Neutrophil (primary cell): ENCODE data around the gene LRMDA.

Experiments
- H3K27ac ChIP-seq: fragments of 200-600 bp; sonication (generic); 2 replicates; pipeline ENCODE4 v1.5.1; 2016; ENCODE audit warnings: mild to moderate bottlenecking, moderate library complexity
- H3K27me3 ChIP-seq: fragments of 200-600 bp; sonication (generic); 2 replicates; pipeline ENCODE4 v1.6.0; 2016; ENCODE audit warnings: mild to moderate bottlenecking
- H3K36me3 ChIP-seq: fragments of 200-600 bp; sonication (generic); 2 replicates; pipeline ENCODE4 v1.5.1; 2017
- H3K4me1 ChIP-seq, 2 experiments: fragments of 200-600 bp in 1 of 2; sonication (generic) in 1 of 2; 1 replicate in 1 of 2; 2 replicates in 1 of 2; pipeline versions ENCODE4 v1.5.1 to v1.6.1; 2013 to 2016; ENCODE audit warnings: low read depth in 1 of 2, low read length in 1 of 2, mild to moderate bottlenecking in 1 of 2, moderate library complexity in 1 of 2; ENCODE audit not compliant: control insufficient read depth in 1 of 2, insufficient read depth in 1 of 2
- H3K4me3 ChIP-seq, 2 experiments: fragments of 200-600 bp in 1 of 2; sonication (generic) in 1 of 2; 1 replicate in 1 of 2; 2 replicates in 1 of 2; pipeline ENCODE4 v1.5.1; 2013 to 2016; ENCODE audit warnings: low read depth in 1 of 2, low read length in 1 of 2, mild to moderate bottlenecking in 1 of 2, moderate library complexity in 1 of 2
- H3K9me3 ChIP-seq: fragments of 200-600 bp; sonication (generic); 2 replicates; pipeline ENCODE4 v1.5.1; 2016
- CTCF ChIP-seq: fragments of 200-600 bp; sonication (generic); IDR thresholded peaks from 2 replicates; pipeline ENCODE4 v1.5.1; 2016; ENCODE audit warnings: antibody characterized with exemption

LRMDA gene

GRCh38 chr10:76172020-76172419 is 740.6 kb downstream of the LRMDA start:
- H3K4me1 ChIP-seq: no peaks in the 10 kb centered on the region
- no peaks in the 10 kb centered on the region for H3K36me3 ChIP-seq
- no peak overlapping the region for H3K4me3 ChIP-seq
- H3K27me3 ChIP-seq: no peaks in the 10 kb centered on the region
- no peak overlapping the region for H3K27ac ChIP-seq
- TF ChIP-seq CTCF: no peak
- H3K9me3 ChIP-seq: no peaks in the 10 kb centered on the region

- H3K27ac ChIP-seq: no peak overlapping the region
Measured at GRCh38 chr10:76175533-76176165, 744.2 kb downstream of the LRMDA start.

GRCh38 chr10:76176166-76176550 is 744.7 kb downstream of the LRMDA start:
- Histone ChIP-seq H3K4me1 (no peaks in the 10 kb centered on the region), H3K4me3 (no peak overlapping the region), H3K9me3 (no peaks in the 10 kb centered on the region), H3K36me3 (no peaks in the 10 kb centered on the region), H3K27me3 (no peaks in the 10 kb centered on the region), H3K27ac (no peak overlapping the region)
- no peak for TF ChIP-seq CTCF

More at GRCh38 chr10:76175533-76176165, 744.2 kb downstream of the LRMDA start:
- Histone ChIP-seq H3K9me3 (no peaks in the 10 kb centered on the region), H3K27me3 (no peaks in the 10 kb centered on the region), H3K4me3 (no peak overlapping the region), H3K36me3 (no peaks in the 10 kb centered on the region), H3K4me1 (no peaks in the 10 kb centered on the region)
- TF ChIP-seq CTCF: no peak

- H3K36me3 ChIP-seq: no peaks in the 10 kb centered on the region
- TF ChIP-seq CTCF: no peak
- no peak overlapping the region for H3K27ac ChIP-seq
- H3K27me3 ChIP-seq: no peaks in the 10 kb centered on the region
- H3K4me1 ChIP-seq: no peaks in the 10 kb centered on the region
- H3K9me3 ChIP-seq: no peaks in the 10 kb centered on the region
- no peak overlapping the region for H3K4me3 ChIP-seq
Measured at GRCh38 chr10:76177936-76178335, 746.5 kb downstream of the LRMDA start.

GRCh38 chr10:76178532-76179292 is 747.3 kb downstream of the LRMDA start:
- no peak for TF ChIP-seq CTCF
- H3K36me3 ChIP-seq: no peaks in the 10 kb centered on the region
- H3K27me3 ChIP-seq: no peaks in the 10 kb centered on the region
- H3K27ac ChIP-seq: no peak overlapping the region
- H3K9me3 ChIP-seq: no peaks in the 10 kb centered on the region
- H3K4me3 ChIP-seq: no peak overlapping the region
- H3K4me1 ChIP-seq: no peaks in the 10 kb centered on the region
